Adipocyte (in vitro differentiated cells): ENCODE data around the gene ADAMTSL4.

ENCODE experiments used
- DNase-seq: peaks from one replicate; pipeline ENCODE4 v3.0.0-alpha.2; 2015; ENCODE audit warnings: low read depth
- H3K27me3 ChIP-seq: replicated peaks from 2 replicates; pipeline ENCODE4 v1.7.0; 2013; ENCODE audit warnings: mild to moderate bottlenecking, low read length, moderate library complexity; ENCODE audit not compliant: control insufficient read depth, insufficient read depth
- H3K36me3 ChIP-seq: 2 replicates; pipeline ENCODE4 v1.7.0; 2013; ENCODE audit warnings: low read length, mild to moderate bottlenecking, moderate library complexity; ENCODE audit not compliant: control insufficient read depth, insufficient read depth, severe bottlenecking
- H3K4me1 ChIP-seq: 2 replicates; pipeline ENCODE4 v1.7.0; 2013; ENCODE audit warnings: mild to moderate bottlenecking, low read length, moderate library complexity; ENCODE audit not compliant: control insufficient read depth, insufficient read depth
- H3K4me3 ChIP-seq: 2 replicates; pipeline ENCODE4 v1.7.0; 2013; ENCODE audit warnings: mild to moderate bottlenecking, low read length, moderate library complexity
- H3K9ac ChIP-seq: 2 replicates; pipeline ENCODE4 v1.7.0; 2013; ENCODE audit warnings: mild to moderate bottlenecking, low read length, moderate library complexity
- H3K9me3 ChIP-seq: 2 replicates; pipeline ENCODE4 v1.7.0; 2013; ENCODE audit warnings: mild to moderate bottlenecking, low read length, moderate library complexity; ENCODE audit not compliant: control insufficient read depth

The ADAMTSL4 gene

GRCh38 chr1:150515328-150516049 is 33.7 kb upstream of the ADAMTSL4 start, which contains the start of gene FALEC:
FALEC (plus strand) TSS chr1:150515752.
- peak within 1 kb of the TSS; percentile 94 for H3K4me3 ChIP-seq
- peaks cover 17% of the 10 kb centered on the region for H3K36me3 ChIP-seq
- H3K9me3 ChIP-seq = no peaks in the 10 kb centered on the region
- H3K4me1 ChIP-seq = peaks cover 9% of the 10 kb centered on the region
- no peaks in the 10 kb centered on the region for H3K27me3 ChIP-seq
- peak within 1 kb of the TSS; percentile 86 for H3K9ac ChIP-seq
- peak; percentile 99 for DNase-seq

GRCh38 chr1:150516050-150516591 is 33.1 kb upstream of the ADAMTSL4 start:
- H3K27me3 ChIP-seq = no peaks in the 10 kb centered on the region
- DNase-seq = peak; percentile 50
- H3K9me3 ChIP-seq = no peaks in the 10 kb centered on the region
- peaks cover 15% of the 10 kb centered on the region for H3K36me3 ChIP-seq
- peak overlapping the region; percentile 86 for H3K9ac ChIP-seq
- peaks cover 9% of the 10 kb centered on the region for H3K4me1 ChIP-seq
- peak overlapping the region; percentile 94 for H3K4me3 ChIP-seq

DNA sequence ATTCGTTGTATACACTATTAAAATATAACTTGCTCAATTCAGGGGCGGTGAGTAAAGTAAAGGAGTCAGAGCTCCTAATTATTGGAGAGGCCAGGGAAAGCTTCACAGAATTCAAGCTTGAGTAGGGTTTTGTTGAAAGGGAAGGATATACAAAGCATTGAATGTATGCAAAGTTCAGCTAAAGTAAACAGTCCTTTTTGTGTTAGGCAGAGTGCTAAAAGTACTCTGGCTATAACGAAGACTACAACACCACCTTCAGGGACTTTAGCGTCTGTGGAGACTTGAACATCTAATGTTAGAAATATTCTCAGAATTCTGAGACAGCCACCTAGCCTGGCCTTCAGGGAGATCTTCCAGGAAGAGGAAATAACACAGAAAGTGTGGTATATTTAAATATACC is 32.6 kb upstream of the ADAMTSL4 start:
- Histone ChIP-seq H3K4me1 (peaks cover 9% of the 10 kb centered on the region), H3K4me3 (peak overlapping the region; percentile 94), H3K27me3 (no peaks in the 10 kb centered on the region), H3K9ac (peak overlapping the region; percentile 86), H3K36me3 (peaks cover 10% of the 10 kb centered on the region), H3K9me3 (no peaks in the 10 kb centered on the region)
- no peak for DNase-seq

- no peak for DNase-seq
- Histone ChIP-seq H3K4me3 (no peak overlapping the region), H3K36me3 (no peaks in the 10 kb centered on the region), H3K4me1 (peaks cover 1% of the 10 kb centered on the region), H3K9me3 (no peaks in the 10 kb centered on the region), H3K27me3 (no peaks in the 10 kb centered on the region), H3K9ac (no peak overlapping the region)
Observed at GRCh38 chr1:150521196-150521968, 27.8 kb upstream of the ADAMTSL4 start.

- Histone ChIP-seq H3K9me3 (no peaks in the 10 kb centered on the region), H3K27me3 (no peaks in the 10 kb centered on the region), H3K4me1 (peaks cover 22% of the 10 kb centered on the region), H3K4me3 (no peak overlapping the region), H3K9ac (no peak overlapping the region), H3K36me3 (no peaks in the 10 kb centered on the region)
- no peak for DNase-seq
Observed at GRCh38 chr1:150525348-150525747, 23.9 kb upstream of the ADAMTSL4 start.

- DNase-seq = peak; percentile 57
- no peaks in the 10 kb centered on the region for H3K27me3 ChIP-seq
- peaks cover 34% of the 10 kb centered on the region for H3K4me1 ChIP-seq
- H3K9me3 ChIP-seq = no peaks in the 10 kb centered on the region
- no peak overlapping the region for H3K4me3 ChIP-seq
- no peaks in the 10 kb centered on the region for H3K36me3 ChIP-seq
- peak overlapping the region; percentile 23 for H3K9ac ChIP-seq
Observed at GRCh38 chr1:150528196-150528595, 21.0 kb upstream of the ADAMTSL4 start.

DNA sequence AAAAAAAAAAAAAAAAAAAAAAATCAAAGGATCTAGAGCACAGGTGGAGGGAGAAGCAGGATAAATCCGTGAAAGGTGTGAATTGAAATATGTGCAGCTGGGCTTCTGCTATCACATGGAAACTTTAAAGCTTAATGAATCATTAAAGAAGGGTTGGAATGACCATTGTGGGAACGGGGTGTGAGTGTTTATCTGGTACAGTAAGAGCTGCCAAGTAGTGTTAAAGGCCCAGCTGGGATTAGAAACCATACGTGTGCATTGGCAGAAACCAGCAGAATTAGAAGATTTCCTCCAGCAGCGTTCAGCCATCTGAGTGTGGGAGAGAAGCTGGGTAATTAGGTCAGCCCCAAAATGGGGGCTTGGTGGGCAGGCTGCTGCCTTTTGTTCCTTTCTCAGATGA is 20.2 kb upstream of the ADAMTSL4 start:
- Histone ChIP-seq H3K27me3 (no peaks in the 10 kb centered on the region), H3K4me1 (peaks cover 35% of the 10 kb centered on the region), H3K9ac (peak overlapping the region; percentile 75), H3K9me3 (no peaks in the 10 kb centered on the region), H3K4me3 (peak overlapping the region; percentile 32), H3K36me3 (no peaks in the 10 kb centered on the region)
- DNase-seq = peak; percentile 46

GRCh38 chr1:150530491-150531159 is 18.6 kb upstream of the ADAMTSL4 start:
- H3K9me3 ChIP-seq = no peaks in the 10 kb centered on the region
- H3K36me3 ChIP-seq = no peaks in the 10 kb centered on the region
- H3K9ac ChIP-seq = no peak overlapping the region
- H3K4me3 ChIP-seq = no peak overlapping the region
- H3K4me1 ChIP-seq = peaks cover 45% of the 10 kb centered on the region
- H3K27me3 ChIP-seq = no peaks in the 10 kb centered on the region
- no peak for DNase-seq

DNA sequence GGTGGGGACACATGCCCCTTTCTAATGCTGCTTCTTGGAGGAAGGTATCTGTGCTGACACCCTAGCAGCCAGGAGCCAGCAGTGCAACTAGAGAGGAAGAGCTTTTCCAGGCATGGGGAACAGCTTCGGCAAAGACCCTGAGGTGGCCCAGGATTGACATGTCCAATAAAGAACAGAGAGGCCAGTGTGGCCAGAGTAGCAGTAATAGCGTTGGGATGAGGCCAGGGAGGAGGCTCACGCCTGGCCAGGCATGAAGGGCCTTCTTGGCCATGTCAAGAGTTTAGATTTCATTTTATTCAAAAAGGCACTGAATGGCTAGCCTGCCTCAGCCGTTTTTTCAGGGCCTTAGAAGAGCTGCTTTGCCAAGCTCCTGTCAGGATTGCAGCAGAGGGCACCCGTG is 16.3 kb upstream of the ADAMTSL4 start:
- no peaks in the 10 kb centered on the region for H3K36me3 ChIP-seq
- peak overlapping the region; percentile 18 for H3K4me3 ChIP-seq
- DNase-seq = no peak
- peaks cover 54% of the 10 kb centered on the region for H3K4me1 ChIP-seq
- no peaks in the 10 kb centered on the region for H3K9me3 ChIP-seq
- H3K9ac ChIP-seq = peak overlapping the region; percentile 78
- H3K27me3 ChIP-seq = no peaks in the 10 kb centered on the region

DNA sequence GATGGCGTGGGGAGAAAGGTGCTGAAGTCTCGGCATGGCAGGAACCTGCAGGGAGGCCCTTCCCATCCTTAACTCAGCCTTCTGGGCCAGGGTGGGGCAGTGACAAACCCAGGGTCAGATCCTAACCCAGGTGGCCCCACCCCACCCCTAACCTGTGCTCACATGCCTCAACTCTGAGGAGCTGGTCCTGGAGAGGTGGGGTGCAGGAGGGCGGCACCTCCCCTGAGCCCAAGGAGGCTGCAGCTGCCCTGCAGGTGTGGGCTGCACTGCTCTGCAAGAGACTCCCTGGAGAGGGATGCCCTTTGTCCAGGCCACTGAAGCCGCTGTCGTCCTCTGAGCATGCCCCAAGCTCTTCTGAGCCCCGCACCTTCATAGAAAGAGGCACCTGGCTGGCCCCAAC is 15.2 kb upstream of the ADAMTSL4 start:
- Histone ChIP-seq H3K9ac (no peak overlapping the region), H3K4me3 (no peak overlapping the region), H3K36me3 (no peaks in the 10 kb centered on the region), H3K4me1 (peaks cover 52% of the 10 kb centered on the region), H3K27me3 (no peaks in the 10 kb centered on the region), H3K9me3 (no peaks in the 10 kb centered on the region)
- no peak for DNase-seq
